Choroid plexus epithelial cell (primary cell): ENCODE results near the gene CNN2.

Experiments
- DNase-seq: peaks from one replicate; pipeline ENCODE4 v3.0.0-alpha.2; 2010; ENCODE audit warnings: low read depth
- H3K4me3 ChIP-seq: 2 replicates; pipeline ENCODE4 v1.5.1; 2011; ENCODE audit warnings: low read depth, mild to moderate bottlenecking, control low read depth, low read length, moderate library complexity
- CTCF ChIP-seq: conservative IDR thresholded peaks from 2 replicates; pipeline ENCODE4 v1.5.1; 2011; ENCODE audit warnings: low read depth, mild to moderate bottlenecking, control low read depth, inconsistent platforms, low read length, moderate library complexity

CNN2 gene

GRCh38 chr19:1047696-1048147 is 21.3 kb downstream of the CNN2 start:
- no peak for DNase-seq
- TF ChIP-seq CTCF = no peak
- no peak overlapping the region for H3K4me3 ChIP-seq

- H3K4me3 ChIP-seq = no peak overlapping the region
- DNase-seq = no peak
- TF ChIP-seq CTCF = no peak
Measured at GRCh38 chr19:1049106-1049505, 22.7 kb downstream of the CNN2 start.

- no peak for TF ChIP-seq CTCF
- no peak overlapping the region for H3K4me3 ChIP-seq
- DNase-seq = no peak
Measured at GRCh38 chr19:1049800-1050199, 23.4 kb downstream of the CNN2 start.

- DNase-seq = no peak
- no peak for TF ChIP-seq CTCF
- H3K4me3 ChIP-seq = no peak overlapping the region
Measured at GRCh38 chr19:1050989-1051788, 24.8 kb downstream of the CNN2 start.

DNA sequence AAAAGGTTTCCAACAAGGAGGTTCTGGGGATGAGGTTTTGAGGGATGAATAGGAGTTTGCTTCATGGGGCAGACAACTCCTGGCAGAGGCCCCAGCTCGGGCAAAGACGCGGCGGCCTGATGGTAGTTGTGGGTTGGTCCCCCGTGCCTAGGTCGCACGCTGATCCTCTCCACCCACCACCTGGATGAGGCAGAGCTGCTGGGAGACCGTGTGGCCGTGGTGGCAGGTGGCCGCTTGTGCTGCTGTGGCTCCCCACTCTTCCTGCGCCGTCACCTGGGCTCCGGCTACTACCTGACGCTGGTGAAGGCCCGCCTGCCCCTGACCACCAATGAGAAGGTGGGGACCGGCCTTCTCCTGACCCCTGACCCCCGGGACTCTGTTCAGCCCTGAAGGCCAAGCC is 25.4 kb downstream of the CNN2 start:
- no peak overlapping the region for H3K4me3 ChIP-seq
- no peak for DNase-seq
- no peak for TF ChIP-seq CTCF

- no peak for TF ChIP-seq CTCF
- no peak overlapping the region for H3K4me3 ChIP-seq
- no peak for DNase-seq
Measured at GRCh38 chr19:1052349-1052975, 26.1 kb downstream of the CNN2 start.
